ENCODE data around the gene DBNDD2.

The DBNDD2 gene

DNA sequence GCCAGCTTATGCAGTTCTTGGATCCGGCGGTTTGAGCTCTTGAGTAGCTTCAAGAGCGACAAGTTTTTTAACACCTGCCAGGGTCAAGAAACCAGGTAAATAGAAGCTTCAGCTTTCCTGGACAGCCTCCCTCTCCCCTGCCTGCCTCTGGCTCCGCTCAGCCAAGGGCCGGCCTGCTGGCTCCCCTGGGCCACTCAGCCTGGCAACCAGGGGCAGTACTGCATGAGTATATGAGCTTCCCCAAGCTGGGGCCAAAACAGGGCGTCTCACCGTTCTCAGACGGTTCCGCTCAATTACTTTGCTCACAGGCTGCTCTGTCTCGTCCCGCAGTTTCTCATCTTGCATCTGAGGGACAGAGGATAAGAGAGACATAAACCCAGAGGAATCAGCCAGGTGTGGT is 30.8 kb upstream of the DBNDD2 start:
- TF ChIP-seq, protein P1, sequence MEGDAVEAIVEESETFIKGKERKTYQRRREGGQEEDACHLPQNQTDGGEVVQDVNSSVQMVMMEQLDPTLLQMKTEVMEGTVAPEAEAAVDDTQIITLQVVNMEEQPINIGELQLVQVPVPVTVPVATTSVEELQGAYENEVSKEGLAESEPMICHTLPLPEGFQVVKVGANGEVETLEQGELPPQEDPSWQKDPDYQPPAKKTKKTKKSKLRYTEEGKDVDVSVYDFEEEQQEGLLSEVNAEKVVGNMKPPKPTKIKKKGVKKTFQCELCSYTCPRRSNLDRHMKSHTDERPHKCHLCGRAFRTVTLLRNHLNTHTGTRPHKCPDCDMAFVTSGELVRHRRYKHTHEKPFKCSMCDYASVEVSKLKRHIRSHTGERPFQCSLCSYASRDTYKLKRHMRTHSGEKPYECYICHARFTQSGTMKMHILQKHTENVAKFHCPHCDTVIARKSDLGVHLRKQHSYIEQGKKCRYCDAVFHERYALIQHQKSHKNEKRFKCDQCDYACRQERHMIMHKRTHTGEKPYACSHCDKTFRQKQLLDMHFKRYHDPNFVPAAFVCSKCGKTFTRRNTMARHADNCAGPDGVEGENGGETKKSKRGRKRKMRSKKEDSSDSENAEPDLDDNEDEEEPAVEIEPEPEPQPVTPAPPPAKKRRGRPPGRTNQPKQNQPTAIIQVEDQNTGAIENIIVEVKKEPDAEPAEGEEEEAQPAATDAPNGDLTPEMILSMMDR (conservative IDR thresholded peaks at IDR 0.05; ENCODE audit: control insufficient read depth, insufficient read depth, low read depth, low read length): no peak
- H3K4me3 ChIP-seq (ENCODE audit: control insufficient read depth, low read depth, low read length): no peak overlapping the region
- DNase-seq (ENCODE audit: low read depth): no peak

DNA sequence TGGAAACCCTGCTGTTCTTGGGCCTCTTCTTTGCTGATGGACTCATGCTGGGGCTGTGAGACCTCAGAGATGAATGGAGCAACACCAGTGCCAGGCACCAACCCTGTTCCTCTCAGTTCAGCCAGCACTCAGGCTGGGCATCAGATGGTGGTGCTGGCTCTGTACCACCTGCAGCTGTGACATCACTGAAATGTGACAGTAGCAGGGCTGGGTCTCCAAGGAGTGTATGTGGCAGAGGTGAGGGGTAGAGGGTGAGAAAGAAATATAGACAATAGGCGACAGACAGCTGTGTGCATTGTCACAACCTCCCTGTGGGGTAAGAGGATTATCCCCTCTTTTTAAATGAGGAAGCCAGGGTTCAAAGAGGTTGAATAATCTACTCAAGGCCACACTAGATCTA is 29.9 kb upstream of the DBNDD2 start, which contains the start of gene TP53TG5:
TP53TG5 (minus strand) TSS at position 135 of the 400 bp plus-strand sequence; CDS start at position 46, 89 bp downstream.
- no peak within 1 kb of the TSS for H3K4me3 ChIP-seq (ENCODE audit: control insufficient read depth, low read depth, low read length)
- TF ChIP-seq, protein P1 (conservative IDR thresholded peaks at IDR 0.05; ENCODE audit: control insufficient read depth, insufficient read depth, low read depth, low read length): no peak
- DNase-seq (ENCODE audit: low read depth): no peak

DNA sequence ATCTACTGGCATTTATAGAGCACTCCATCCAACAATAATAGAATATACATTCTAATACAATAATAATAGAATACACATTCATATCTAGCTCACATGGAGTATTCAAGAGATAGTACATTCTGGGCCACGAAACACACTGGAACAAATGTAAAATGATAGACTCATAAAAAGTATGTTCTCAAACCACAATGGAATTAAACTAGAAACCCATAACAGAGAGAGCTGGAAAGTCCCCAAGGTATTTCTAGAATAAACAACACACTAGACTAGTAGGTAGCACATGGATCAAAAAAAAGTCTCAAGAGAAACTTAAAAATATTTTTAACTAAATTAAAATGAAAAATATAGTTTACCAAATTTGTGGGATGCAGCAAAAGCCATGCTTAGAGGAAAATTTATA is 20.8 kb upstream of the DBNDD2 start:
- TF ChIP-seq, protein P1 (conservative IDR thresholded peaks at IDR 0.05; ENCODE audit: control insufficient read depth, insufficient read depth, low read depth, low read length): no peak
- H3K4me3 ChIP-seq (ENCODE audit: control insufficient read depth, low read depth, low read length): no peak overlapping the region
- no peak for DNase-seq (ENCODE audit: low read depth)

DNA sequence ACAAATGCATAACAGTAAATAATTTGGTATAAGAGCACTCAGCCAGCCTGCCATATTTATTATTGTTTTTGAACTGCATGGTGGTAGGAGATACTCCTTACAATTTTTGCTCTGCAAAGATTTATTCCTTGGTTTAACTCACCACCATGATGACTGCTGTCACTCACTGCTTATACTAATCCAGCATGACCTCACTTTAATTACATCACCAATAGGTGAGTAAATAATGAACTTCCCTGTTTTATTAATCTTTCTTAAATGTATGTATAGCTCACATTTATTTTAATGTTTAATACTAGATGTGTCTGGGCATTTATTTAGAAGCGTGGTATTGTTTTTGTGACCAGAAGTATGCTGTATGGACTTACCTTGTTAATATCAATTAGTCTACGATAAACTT is 17.2 kb upstream of the DBNDD2 start:
- no peak overlapping the region for H3K4me3 ChIP-seq (ENCODE audit: control insufficient read depth, low read depth, low read length)
- TF ChIP-seq, protein P1 (conservative IDR thresholded peaks at IDR 0.05; ENCODE audit: control insufficient read depth, insufficient read depth, low read depth, low read length): no peak
- no peak for DNase-seq (ENCODE audit: low read depth)

DNA sequence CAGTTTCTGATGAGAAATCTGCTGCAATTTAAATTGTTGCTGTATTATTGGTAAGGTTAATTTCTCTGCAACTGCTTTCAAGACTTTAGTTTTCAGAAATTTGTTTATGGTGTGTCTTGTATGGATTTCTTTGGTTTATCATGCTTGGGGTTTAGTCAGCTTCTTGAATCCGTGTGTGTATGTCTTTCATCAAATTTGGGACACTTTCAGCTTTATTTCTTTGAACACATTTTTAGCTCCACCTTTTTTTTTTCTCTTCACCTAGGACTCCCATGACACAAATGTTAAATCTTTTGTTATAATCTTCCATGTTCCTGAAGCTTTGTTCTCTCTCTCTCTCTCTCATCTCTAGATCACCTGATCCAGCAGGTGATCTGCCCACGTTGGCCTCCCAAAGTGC is 16.5 kb upstream of the DBNDD2 start:
- H3K4me3 ChIP-seq (ENCODE audit: control insufficient read depth, low read depth, low read length): no peak overlapping the region
- no peak for DNase-seq (ENCODE audit: low read depth)
- TF ChIP-seq, protein P1 (conservative IDR thresholded peaks at IDR 0.05; ENCODE audit: control insufficient read depth, insufficient read depth, low read depth, low read length): no peak

DNA sequence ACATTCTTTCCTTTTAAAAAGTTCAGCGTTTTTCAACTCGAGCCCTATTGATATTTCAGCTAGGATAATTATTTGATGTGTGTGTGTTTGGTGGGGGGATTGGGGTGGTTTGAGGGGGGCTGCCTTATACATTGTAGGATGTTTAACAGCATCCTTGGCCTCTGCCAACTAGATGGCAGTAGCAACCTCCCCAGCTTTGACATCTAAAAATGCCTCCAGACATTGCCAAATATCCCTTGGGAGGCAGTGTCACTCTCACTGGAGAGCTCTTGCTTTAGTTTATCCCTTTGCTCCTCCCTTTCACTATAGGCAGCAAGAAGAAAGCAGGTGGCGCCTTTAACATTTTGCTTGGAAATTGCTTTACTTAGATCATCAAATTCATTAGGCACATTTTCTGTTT is 15.4 kb upstream of the DBNDD2 start:
- H3K4me3 ChIP-seq (ENCODE audit: control insufficient read depth, low read depth, low read length): no peak overlapping the region
- no peak for DNase-seq (ENCODE audit: low read depth)
- TF ChIP-seq, protein P1 (conservative IDR thresholded peaks at IDR 0.05; ENCODE audit: control insufficient read depth, insufficient read depth, low read depth, low read length): no peak
